NT2/D1 (cell line): Measurements from ENCODE around the gene CEP164.

Source experiments
- DNase-seq: peaks from one replicate; pipeline ENCODE4 v3.0.0-alpha.2; 2011; ENCODE audit warnings: low read depth, low spot score
- H3K27me3 ChIP-seq: 2 replicates; pipeline ENCODE4 v1.6.0; 2011; ENCODE audit warnings: mild to moderate bottlenecking; ENCODE audit not compliant: insufficient read length, insufficient read depth
- H3K36me3 ChIP-seq: 2 replicates; pipeline ENCODE4 v1.6.1; 2011; ENCODE audit warnings: mild to moderate bottlenecking, low read length, mixed read lengths; ENCODE audit not compliant: insufficient read depth, insufficient read length
- H3K4me1 ChIP-seq: 2 replicates; pipeline ENCODE4 v1.5.1; 2011; ENCODE audit not compliant: insufficient read depth, insufficient read length
- H3K4me3 ChIP-seq: 2 replicates; pipeline ENCODE4 v1.5.1; 2011; ENCODE audit warnings: low read depth; ENCODE audit not compliant: insufficient read length
- H3K9ac ChIP-seq: 2 replicates; pipeline ENCODE4 v1.6.0; 2011; ENCODE audit warnings: low read depth; ENCODE audit not compliant: insufficient read length
- H3K9me3 ChIP-seq: 2 replicates; pipeline ENCODE4 v1.5.1; 2011; ENCODE audit warnings: mild to moderate bottlenecking, low read length; ENCODE audit not compliant: insufficient read depth
- SUZ12 ChIP-seq: IDR thresholded peaks from 2 replicates; pipeline ENCODE4 v1.6.1; 2011; ENCODE audit not compliant: insufficient read length, insufficient read depth; ENCODE audit errors: extremely low read depth
- YY1 ChIP-seq: IDR thresholded peaks from 2 replicates; pipeline ENCODE4 v1.6.1; 2011; ENCODE audit not compliant: insufficient read length, insufficient read depth
- ZNF274 ChIP-seq: IDR thresholded peaks from 2 replicates; pipeline ENCODE4 v1.6.1; 2011; ENCODE audit warnings: mild to moderate bottlenecking, low read depth, low read length

Gene CEP164

DNA sequence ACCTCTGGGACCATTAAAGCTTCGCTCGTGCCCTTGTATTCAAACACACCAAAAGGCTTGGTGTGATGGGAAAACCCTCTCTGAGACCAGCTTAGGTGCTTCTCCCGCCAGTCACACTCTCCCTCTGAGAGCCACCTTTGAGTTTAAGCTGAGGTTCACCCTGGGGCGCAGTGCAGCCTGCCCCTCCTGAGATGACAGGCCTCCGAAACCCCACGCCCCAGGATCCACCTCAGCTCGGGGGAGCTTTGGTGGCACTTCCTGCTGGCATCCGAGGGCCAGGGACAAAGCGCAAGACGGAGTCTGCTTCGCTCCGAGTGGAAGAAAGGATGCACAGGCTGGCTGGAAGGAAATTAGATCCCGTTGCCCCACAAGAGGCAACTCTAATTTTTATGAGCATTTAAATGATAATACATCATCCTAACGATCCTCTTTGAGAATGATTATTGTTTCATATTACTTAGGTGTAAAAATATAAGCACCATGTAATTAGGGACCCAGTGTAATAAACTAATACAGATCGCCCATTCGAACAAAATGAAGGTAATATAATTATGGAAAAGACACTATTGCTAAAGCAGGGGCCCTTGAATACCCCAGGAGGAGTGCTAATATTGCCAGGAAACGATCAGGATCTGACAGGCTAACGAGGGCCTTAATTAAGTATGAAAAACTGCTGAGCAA lies 134.7 kb downstream of the CEP164 start:
- Histone ChIP-seq H3K4me1 (peaks cover 5% of the 10 kb centered on the region), H3K36me3 (no peaks in the 10 kb centered on the region), H3K27me3 (no peaks in the 10 kb centered on the region), H3K9me3 (no peaks in the 10 kb centered on the region), H3K9ac (no peak overlapping the region), H3K4me3 (no peak overlapping the region)
- TF ChIP-seq YY1: no peak
- TF ChIP-seq SUZ12: no peak
- TF ChIP-seq ZNF274: no peak
- no peak for DNase-seq

DNA sequence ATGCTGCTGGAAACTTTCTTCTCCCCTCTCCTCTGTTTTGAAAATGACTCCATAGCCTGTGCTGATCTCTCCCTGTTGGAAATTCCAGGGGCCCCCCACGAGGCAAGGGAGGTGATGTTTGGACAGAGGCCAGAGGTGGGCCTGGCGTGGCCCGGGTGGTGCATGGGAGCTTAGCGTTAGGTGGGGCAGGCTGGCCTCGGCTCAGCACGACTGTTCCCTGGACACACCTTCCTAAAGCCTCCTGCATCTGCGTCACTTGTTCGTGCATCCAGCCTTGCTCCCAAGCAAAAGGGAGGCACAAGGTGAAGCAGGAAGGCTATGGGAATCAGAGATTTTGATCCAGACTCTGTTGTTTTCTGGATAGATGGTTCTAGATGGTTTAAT lies 135.2 kb downstream of the CEP164 start:
- H3K4me3 ChIP-seq: no peak overlapping the region
- no peak for DNase-seq
- no peaks in the 10 kb centered on the region for H3K9me3 ChIP-seq
- no peaks in the 10 kb centered on the region for H3K36me3 ChIP-seq
- peaks cover 5% of the 10 kb centered on the region for H3K4me1 ChIP-seq
- H3K9ac ChIP-seq: no peak overlapping the region
- no peaks in the 10 kb centered on the region for H3K27me3 ChIP-seq
- TF ChIP-seq ZNF274: no peak
- no peak for TF ChIP-seq YY1
- no peak for TF ChIP-seq SUZ12
